Measurements from ENCODE around the gene ZFPM1.
A peak's percentile ranks its signal among the peaks of the same experiment; 100 is the strongest.

The ZFPM1 gene

DNA sequence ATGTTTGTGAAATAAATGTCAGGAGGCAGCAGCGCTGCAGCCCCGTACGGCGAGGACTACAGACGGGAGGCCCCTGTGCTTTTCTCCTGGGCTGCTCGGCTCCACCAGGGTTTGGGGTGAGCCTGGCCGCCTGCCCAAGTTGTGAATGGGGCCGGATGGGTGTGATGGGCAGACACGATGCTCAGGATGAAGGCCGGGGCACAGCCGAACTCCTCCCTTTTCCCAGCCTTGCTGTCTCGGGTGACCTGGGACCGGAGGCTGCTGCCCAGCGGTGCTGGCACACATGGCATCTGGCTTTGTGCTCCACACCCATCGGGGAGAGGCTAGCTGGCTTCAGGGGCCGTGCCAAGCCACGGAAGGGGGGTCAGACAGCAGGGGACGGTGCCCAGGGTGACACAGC lies 34.2 kb upstream of the ZFPM1 start:
- DNase-seq: no peak

DNA sequence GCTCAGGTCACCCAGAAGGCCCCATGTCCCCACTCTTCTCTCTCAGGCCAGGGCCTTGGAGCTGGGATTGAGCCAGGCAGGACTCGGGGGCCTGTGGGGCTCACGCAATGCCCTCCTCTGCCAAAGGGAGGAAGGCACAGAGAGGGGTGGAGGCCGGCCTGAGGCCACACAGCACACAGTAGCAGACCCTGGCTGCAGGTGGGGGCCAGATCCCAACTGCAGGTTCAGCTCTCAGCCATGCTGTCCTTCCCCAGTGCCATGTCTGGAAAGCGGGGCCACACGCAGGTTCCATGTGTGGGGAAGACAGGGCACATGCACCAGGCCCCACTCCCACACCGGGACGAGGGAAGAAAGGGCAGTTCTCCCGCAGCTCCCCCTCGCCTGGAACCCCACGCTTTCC lies 33.3 kb upstream of the ZFPM1 start:
- DNase-seq: no peak

DNA sequence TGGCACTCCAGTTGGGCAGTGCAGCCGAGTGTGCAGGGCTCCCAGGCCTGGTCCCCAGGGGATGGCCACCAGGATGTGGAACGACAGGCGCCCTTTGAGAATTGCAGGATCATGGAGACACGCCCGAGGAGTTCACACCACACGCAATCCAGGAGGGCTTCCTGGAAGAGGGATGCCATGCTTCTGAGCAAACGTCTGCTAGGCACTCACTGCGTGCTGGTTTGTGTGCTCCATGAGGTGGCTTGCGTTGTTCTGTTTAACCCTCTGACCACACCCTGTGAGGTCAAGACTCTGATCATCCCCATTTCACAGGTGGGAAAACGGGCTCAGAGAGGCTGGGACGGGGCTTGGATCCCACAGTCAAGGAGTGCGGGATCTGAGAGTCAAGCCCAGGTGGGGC lies 32.6 kb upstream of the ZFPM1 start:
- no peak for DNase-seq

DNA sequence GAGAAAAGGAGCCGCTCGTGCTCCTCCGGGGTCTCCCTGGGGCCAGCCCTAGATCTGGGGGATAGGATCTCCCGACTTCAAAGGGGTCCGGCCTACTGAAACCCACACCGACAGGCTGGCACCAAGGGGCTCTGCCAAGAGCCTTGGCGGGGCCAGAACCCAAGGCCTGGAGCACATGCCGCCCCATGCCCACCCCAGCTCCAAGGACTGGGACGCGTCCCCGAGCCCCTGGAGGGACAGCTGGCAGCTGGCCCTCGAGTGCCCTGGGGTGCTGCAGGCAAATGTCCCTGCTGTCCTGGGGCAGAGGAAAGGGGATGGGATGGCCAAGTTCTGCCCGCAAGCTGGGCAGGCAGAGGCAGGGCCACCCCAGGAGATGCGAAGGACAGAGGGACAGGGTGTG lies 31.8 kb upstream of the ZFPM1 start:
- DNase-seq: no peak

DNA sequence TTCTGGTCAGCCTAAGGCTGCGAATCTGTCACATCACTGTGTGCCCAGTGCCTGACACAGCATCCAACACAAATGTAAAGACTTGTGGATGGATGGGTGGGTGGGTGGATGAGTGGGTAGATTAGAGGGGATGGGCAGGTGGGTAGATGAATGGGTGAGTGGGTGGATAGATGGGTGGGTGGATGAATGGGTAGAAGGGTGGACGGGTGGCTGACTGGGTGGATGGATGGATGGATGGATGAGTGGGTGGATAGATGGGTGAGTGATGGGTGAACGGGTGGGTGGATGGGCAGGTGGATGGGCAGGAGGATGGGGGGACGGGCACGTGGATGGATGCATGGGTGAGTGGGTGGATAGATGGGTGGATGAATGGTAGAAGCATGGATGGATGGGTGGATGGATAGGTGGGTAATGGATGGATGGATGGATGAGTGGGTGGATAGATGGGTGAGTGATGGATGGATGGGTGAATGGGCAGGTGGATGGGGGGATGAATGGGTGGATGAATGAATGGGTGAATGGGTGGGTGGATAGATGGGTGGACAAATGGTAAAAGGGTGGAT lies 31.1 kb upstream of the ZFPM1 start:
- DNase-seq: no peak

DNA sequence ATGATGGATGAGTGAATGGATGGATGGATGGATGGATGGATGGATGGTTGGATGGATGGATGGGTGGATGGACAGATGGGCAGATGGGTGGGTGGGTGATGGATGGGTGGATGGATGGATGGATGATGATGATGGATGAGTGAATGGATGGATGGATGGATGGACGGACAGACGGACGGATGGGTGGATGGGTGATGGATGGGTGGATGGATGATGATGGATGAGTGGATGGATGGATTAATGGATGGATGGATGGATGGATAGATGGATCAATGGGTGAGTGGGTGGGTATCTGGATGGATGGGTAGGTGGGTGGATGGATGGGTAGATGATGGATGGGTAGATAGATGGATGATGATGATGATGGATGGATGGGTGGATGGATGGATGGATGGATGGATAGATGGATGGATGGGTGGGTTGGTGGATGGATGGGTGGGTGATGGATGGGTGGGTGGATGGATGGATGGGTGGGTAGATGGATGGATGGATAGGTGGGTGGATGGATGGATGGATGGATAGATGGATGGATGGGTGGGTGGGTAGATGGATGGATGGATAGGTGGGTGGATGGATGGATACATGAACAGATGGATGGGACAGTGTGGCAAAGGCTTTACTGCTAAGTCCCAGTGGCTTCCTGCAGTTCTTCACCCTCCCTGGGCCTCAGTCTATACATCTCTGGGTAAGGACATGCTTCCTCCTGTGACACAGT lies 30.2 kb upstream of the ZFPM1 start:
- no peak for DNase-seq

DNA sequence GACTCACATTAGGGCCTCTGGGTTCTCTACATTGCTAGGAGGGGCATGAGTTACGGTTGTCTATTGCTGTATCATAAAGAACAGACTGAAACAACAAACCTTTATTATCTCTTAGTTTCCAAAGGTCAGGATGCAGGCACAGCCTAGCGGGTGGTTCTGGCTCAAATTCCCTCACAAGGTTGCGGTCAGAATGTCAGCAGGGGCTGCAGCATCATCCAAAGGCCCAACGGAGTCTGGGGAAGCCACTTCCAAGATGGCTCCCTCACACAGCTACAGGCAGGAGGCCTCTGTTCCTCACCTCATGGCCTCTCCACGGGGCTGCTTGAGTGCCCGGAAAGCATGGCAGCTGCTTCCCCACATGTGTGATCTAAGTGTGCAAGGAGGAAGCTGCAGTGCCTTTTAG lies 29.6 kb upstream of the ZFPM1 start:
- DNase-seq: no peak

DNA sequence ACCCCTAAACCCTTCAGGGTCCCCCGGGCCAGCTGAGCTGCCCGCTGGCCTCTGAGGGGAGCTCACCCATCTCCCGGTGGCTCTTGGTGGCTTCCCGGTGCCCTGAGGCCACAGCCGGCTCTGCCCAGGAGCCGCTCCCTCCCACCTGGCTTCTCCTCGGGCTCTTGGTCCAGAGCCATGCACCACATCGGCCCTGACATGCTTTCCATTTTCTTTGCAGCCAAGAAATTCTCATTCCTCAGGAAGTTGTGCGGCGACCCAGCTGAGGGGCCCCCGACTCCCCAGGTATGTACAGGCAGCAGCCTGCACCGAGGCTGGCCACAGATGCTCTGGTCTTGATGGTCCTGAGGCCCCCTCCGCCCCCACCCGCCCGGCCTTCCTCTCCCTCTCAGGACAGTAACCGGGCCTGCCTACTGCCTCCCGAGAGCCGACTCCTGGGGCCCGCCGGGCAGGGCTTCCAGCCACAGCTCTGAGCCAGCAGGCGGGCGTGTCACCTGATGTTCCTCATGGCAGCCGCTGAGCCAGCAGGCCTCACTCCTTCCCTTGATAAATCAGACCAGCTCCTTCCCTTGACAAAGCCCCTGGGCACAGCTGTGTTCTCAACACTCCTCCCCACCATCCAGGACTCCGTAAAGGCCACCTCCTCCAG lies 28.4 kb upstream of the ZFPM1 start:
- DNase-seq: no peak

DNA sequence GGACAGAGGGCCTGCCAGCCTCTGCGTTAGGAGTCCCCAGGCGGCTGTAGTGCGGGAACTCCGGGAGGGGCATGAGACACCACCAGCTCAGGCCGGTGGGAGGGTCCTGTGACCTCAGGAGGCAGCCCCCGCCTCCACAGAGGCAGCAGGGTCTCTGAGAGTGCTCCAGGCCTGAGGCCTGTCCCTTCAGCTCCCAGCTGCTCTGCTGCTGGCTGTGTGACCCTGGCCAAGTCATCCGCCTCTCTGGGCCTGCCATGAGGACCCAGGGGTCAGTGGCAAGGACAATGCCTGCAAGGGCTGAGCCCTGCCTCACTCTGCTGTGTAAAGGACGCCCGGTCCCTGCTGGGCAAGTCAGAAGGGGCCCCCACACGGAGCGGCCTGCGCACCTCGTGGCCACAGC lies 27.1 kb upstream of the ZFPM1 start:
- DNase-seq: no peak

DNA sequence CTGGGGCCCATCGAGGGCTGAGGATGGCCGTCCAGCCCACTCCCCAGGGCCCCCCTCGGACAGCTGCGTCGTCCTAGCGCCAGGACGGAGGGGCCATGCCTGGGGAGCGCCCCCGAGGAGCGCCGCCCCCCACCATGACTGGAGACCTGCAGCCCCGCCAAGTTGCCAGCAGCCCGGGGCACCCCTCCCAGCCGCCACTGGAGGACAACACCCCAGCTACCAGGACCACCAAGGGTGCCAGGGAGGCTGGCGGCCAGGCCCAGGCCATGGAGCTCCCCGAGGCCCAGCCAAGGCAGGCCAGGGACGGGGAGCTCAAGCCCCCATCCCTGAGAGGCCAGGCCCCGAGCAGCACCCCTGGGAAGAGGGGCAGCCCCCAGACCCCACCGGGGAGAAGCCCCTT lies 25.7 kb upstream of the ZFPM1 start:
- no peak for DNase-seq

DNA sequence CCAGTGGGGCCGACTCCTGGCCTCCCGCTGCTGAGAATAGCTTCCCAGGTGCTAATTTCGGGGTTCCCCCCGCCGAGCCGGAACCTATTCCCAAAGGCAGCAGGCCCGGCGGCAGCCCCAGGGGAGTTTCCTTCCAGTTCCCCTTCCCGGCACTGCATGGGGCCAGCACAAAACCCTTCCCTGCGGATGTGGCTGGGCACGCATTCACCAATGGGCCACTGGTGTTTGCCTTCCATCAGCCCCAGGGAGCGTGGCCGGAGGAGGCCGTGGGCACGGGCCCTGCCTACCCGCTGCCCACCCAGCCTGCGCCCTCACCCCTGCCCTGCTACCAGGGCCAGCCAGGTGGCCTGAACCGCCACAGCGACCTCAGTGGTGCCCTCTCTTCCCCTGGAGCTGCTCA lies 24.9 kb upstream of the ZFPM1 start:
- no peak for DNase-seq

DNA sequence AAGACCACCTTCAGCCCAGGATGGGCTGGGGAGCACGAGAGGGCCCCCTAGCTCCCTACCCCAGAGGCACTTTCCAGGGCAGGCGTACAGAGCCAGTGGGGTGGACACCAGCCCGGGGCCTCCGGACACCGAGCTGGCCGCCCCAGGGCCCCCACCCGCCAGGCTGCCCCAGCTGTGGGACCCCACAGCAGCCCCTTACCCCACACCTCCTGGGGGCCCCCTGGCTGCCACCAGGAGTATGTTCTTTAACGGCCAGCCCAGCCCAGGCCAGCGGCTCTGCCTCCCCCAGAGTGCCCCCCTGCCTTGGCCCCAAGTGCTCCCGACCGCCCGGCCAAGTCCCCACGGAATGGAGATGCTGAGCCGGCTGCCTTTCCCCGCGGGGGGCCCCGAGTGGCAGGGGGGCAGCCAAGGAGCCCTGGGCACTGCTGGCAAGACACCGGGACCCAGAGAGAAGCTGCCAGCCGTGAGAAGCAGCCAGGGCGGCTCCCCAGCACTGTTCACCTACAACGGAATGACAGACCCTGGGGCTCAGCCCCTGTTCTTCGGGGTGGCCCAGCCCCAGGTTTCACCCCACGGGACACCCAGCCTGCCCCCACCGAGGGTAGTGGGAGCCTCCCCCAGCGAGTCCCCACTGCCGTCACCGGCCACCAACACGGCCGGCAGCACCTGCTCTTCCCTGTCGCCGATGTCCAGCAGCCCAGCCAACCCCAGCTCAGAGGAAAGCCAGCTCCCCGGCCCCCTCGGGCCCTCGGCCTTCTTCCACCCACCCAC lies 24.3 kb upstream of the ZFPM1 start:
- DNase-seq: no peak

DNA sequence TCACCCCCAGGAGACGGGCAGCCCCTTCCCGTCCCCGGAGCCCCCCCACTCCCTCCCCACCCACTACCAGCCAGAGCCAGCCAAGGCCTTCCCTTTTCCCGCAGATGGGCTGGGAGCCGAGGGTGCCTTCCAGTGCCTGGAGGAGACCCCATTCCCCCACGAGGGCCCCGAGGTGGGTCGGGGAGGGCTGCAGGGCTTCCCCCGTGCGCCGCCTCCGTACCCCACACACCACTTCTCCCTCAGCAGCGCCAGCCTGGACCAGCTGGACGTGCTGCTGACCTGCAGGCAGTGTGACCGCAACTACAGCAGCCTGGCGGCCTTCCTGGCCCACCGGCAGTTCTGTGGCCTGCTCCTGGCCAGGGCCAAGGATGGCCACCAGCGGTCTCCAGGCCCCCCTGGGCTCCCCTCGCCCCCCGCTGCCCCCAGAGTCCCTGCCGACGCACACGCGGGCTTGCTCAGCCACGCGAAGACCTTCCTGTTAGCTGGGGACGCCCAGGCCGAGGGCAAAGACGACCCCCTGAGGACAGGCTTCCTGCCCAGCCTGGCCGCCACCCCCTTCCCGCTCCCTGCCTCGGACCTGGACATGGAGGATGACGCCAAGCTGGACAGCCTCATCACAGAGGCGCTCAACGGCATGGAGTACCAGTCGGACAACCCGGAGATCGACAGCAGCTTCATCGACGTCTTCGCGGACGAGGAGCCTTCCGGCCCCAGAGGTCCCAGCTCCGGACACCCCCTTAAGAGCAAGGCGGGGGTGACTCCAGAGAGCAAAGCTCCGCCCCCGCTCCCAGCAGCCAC lies 23.5 kb upstream of the ZFPM1 start:
- DNase-seq: no peak

DNA sequence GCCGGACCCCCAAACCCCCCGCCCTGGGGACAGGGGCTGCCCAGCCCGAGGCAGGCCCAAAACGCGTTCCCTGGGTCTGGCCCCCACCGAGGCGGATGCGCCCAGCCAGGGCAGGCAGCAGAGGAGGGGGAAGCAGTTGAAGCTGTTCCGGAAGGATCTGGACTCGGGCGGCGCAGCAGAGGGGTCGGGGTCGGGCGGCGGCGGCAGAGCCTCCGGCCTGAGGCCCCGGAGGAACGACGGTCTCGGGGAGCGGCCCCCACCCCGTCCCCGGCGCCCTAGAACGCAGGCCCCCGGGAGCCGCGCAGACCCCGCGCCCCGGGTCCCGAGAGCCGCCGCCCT lies 22.9 kb upstream of the ZFPM1 start:
- no peak for DNase-seq

DNA sequence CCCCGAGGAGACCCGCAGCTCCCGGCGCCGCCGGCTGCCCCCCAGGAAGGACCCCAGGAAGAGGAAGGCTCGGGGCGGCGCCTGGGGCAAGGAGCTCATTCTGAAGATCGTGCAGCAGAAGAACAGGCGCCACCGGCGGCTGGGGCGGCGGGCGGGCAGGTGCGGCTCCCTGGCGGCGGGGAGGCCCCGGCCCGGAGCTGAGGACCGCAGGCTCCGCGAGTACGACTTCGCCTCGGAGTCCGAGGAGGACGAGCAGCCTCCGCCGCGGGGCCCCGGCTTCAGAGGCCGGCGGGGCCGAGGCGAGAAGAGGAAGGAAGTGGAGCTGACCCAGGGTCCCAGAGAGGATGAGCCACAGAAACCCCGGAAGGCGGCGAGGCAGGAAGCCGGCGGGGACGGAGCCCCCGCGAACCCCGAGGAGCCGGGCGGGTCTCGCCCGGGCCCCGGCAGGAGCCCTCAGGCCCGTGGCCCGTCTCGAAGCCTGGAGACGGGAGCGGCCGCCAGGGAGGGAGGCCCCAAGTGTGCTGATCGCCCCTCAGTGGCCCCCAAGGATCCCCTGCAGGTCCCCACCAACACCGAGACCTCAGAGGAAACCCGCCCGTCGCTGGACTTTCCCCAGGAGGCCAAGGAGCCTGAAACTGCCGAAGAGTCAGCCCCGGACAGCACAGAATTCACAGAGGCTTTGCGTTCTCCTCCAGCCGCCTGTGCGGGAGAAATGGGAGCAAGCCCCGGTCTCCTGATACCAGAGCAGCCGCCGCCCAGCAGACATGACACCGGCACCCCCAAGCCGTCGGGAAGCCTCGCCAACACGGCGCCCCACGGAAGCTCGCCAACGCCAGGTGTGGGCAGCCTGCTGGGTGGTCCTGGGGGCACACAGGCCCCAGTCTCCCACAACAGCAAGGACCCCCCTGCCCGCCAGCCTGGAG lies 22.3 kb upstream of the ZFPM1 start:
- DNase-seq: peak; percentile 38

DNA sequence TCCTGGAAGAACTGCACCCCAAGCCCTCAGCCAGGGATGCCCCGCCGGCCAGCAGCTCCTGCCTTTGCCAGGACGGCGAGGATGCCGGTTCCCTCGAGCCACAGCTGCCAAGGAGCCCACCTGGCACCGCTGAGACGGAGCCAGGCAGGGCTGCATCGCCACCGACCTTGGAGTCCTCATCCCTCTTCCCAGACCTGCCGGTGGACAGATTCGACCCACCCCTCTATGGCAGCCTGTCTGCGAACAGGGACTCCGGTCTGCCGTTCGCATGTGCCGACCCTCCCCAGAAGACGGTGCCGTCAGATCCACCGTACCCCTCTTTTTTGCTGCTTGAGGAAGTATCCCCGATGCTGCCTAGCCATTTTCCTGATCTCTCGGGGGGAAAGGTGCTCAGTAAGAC lies 21.4 kb upstream of the ZFPM1 start:
- DNase-seq: no peak

DNA sequence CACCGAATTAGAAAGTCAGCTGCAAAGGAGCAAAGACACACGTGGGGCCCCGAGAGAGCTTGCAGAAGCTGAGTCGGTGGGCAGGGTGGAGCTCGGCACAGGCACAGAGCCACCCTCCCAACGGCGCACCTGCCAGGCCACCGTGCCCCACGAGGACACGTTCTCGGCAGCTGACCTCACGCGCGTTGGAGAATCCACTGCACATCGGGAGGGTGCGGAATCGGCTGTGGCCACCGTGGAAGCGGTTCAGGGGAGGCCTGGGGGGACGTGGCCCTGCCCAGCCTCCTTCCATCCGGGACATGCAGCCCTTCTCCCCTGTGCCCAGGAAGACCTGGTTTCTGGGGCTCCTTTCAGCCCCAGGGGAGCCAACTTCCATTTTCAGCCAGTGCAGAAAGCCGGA lies 20.9 kb upstream of the ZFPM1 start:
- DNase-seq: no peak

DNA sequence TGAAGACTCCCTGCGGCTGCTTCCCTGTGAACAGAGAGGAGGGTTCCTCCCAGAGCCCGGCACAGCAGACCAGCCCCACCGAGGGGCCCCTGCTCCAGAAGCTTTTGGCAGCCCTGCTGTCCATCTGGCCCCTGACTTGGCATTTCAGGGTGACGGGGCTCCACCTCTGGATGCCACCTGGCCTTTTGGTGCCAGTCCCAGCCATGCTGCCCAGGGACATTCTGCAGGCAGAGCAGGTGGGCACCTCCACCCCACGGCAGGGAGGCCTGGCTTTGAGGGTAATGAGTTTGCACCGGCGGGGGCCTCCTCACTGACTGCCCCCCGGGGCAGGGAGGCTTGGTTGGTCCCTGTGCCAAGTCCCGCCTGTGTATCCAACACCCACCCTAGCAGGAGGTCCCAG lies 20.3 kb upstream of the ZFPM1 start:
- DNase-seq: no peak

DNA sequence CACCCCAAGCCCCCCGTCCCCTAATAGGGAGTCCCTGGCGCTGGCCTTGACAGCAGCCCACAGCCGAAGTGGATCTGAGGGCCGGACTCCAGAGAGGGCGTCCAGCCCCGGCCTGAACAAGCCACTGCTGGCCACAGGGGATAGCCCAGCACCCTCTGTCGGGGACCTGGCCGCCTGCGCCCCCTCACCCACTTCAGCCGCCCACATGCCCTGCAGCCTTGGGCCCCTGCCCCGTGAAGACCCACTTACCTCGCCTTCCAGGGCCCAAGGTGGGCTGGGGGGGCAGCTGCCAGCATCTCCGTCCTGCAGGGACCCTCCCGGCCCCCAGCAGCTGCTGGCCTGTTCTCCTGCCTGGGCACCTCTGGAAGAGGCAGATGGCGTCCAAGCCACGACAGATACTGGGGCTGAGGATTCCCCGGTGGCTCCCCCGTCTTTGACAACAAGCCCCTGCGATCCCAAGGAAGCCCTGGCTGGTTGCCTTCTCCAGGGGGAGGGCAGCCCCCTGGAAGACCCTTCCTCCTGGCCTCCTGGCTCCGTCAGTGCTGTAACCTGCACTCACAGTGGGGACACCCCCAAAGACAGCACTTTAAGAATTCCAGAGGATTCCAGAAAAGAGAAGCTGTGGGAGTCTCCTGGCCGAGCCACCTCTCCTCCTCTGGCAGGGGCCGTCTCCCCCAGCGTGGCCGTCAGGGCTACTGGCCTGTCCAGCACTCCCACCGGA lies 19.3 kb upstream of the ZFPM1 start:
- no peak for DNase-seq

DNA sequence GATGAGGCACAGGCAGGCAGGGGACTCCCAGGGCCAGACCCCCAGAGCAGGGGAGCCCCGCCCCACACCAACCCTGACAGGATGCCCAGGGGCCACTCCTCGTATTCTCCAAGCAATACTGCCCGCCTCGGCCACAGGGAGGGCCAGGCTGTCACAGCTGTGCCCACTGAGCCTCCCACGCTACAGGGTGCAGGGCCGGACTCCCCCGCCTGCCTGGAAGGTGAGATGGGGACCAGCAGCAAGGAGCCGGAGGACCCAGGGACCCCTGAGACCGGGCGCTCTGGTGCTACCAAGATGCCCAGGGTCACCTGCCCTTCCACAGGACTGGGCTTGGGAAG lies 18.8 kb upstream of the ZFPM1 start:
- no peak for DNase-seq

DNA sequence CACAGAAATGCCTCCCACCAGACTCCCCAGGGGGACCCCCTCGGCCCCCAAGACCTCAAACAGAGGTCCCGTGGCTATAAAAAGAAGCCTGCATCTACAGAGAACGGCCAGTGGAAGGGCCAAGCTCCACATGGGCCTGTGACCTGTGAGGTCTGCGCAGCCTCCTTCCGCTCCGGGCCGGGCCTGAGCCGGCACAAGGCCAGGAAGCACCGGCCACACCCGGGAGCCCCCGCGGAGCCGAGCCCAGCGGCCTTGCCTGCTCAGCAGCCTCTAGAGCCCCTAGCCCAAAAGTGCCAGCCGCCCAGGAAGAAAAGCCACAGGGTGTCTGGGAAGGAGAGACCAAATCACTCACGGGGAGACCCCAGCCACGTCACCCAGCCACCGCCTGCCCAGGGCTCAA lies 18.3 kb upstream of the ZFPM1 start:
- no peak for DNase-seq
